HG03571 (cell line): ENCODE results near the gene NTRK3.
"Not testable (repeated sequence)": the region's sequence is repeated elsewhere in the genome, so short reads cannot be mapped to it uniquely, and the experiment has no call there.

Source experiments
- ATAC-seq: cut with Tn5 transposase; IDR thresholded peaks from one replicate; pipeline ENCODE4 v1.9.1; 2021; ENCODE audit not compliant: unreplicated experiment

The NTRK3 gene

DNA sequence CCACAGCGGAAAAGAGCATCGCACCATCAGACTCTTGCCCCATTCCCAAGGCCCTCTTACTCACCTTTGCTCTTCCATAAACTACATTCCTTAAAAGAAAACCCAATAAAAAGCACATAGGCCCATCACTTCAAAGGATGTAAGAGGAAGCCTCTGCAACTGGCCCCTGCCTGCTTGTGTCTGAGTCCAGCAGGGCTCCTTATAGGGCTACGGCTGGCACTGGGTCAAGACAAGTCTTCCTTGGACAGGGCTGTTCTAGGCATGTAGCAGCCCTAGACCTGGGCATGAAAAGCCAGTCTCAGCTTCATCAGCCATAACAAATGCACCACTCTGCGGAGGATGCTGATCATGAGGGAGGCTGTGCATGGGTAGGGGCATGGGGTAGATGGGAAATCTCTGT, 218.3 kb downstream of the NTRK3 start:
- ATAC-seq, result no peak

DNA sequence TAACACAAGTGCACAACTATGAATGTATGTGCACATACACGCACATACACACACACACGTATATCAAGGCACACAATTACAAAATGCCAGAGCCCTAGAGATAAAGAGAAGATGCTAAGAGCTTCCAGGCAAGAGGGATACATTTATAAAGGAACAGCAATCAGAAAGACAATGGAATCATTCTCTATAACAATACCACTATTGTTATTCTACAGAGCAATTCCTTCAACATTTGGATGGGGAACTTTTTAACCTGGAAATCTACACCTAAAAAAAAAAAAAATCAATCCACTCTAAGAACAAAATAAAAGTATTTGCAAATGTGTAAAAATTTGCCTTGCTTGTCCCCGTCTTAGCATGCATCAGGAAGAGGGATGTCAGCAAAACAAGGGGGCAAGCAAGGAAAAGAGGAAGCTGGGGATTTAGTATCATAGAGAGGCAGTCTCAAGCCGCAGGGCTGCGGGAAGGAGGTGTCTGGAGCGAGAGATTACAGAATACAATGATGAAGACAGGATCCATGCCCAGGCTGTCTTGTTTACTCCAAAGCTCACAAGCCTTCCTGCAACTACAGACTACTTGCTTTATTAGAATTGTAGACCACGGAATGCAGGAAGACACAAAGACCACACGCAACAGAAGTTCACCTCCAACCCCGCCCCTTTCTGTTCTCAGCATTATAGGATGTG, 220.2 kb downstream of the NTRK3 start:
- no peak for ATAC-seq

DNA sequence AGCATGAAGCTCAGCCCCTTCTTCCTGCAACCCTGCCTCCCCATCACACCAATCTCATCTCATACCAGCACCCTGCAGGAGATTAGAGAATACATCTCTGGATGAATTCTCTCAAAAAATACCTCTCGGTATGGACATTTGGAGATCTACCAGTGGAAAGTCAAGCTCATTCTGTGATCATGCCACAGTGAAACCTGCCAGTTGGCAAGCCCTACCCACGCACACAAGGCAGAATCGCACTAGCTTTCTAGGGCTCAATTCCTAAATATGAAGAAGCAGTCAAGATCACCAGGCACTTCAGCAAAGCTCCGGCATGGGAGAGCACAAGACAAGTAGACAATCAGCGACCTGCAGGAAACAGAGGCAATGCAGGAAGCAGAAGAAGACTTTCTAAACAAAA, 221.2 kb downstream of the NTRK3 start:
- no peak for ATAC-seq

DNA sequence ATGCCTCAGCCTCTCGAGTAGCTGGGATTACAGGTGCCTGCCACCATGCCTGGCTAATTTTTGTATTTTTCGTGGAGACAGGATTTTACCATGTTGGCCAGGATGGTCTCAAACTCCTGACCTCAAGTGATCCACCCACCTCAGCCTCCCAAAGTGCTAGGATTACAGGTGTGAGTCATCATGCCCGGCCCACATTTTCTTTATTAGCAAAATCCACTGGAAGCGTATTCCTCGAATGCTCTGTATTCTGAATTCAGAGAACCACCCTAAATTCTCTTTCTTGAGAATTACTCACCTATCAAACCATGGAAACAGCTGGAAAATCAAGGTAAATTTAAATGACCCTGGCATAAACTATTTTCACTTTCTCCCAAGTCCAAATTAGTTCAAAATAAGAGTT, 223.1 kb downstream of the NTRK3 start:
- ATAC-seq, result not testable (repeated sequence)

DNA sequence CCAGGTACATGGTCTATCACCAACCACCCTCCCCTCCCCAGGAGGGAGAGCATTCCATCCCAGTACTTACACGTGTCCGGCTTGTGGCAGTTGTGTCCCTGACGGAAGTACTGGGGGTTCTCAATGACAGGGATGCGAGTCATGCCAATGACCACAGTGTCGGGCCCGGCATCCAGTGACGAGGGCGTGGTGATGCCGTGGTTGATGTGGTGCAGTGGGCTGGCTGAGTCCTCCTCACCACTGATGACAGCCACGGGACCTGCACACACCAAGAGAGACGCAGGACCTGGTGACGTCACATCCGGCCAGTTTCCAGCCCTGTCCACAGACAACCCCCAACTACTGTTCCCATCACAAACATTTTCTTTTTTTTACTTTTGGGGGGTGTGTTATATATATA, 223.8 kb downstream of the NTRK3 start:
- ATAC-seq, result no peak

DNA sequence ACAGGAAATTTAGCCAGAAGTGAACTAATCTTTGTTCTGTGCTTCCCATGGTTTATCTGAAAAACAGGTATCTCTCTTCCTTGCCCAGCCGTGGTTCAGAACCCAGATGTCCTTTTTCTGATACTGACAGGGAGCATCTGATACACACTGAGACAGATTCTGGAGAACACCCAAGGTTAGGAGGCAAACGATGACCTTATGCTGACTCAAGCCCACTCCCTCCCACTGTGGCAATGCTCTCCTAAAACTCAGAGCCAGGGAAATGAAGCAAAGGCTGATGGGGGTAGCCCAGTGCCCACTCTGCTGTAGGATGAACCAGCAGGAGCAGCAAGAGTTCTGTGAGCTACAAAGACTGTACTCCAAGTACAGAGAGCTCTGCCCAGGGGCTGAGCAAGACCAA, 225.1 kb downstream of the NTRK3 start:
- ATAC-seq, result no peak

DNA sequence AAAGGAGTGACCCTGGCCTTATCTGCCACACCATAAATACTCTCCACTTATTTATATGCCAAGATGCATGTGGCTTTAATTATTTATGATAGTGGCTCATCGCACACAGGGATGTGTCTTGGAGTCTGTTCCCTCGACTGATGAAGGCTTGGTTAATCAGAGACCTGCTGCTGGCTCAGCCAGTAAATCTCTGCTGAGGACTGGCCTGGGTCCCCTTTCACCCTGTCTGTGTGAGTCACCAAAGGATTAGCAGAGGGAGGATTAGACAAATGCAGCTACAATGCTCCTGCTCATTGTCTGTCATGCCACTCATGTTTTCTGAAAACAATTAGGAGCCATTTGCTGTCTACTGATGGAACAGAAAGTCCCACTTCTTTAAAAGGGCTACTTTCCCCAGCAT, 226.8 kb downstream of the NTRK3 start:
- ATAC-seq, result no peak

DNA sequence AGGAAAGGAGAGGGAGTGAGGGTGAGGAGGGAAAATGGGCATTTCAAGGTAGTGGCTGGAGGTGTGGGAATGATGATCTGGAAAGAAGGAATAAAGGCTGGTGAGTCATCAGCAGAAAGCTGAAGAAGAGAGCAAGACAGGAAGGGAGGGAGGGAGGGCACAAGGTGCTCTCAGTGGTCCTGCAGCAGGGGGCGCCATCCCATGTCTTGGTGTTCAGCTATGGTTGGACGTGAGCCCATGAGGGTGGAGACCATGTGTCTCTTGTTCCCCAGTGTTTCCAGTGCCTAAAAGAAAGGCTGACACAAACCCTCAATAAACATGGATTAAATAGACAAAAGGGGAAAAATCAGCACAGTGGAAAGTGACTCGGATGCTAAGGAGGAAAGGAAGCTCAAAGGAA, 228.5 kb downstream of the NTRK3 start:
- ATAC-seq, result no peak

DNA sequence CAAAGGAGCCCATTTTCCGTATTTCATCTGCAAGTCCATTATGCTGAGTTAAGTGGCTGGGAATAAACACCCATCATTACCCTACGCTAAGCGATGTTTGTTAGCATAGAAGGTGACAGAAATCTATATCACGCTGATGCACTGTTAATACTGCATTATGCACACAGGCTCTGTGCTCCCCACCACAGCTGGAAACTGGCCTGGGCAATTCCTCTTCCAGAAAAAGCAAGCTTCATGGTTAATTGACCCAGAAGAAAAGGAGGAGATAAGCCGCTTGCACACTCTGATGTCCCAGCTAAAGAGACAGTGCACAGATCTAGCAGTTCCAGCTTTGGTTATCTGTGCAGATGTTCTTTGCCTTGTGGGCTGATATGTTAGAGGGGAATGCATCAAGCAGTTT, 232.6 kb downstream of the NTRK3 start:
- ATAC-seq, result no peak

DNA sequence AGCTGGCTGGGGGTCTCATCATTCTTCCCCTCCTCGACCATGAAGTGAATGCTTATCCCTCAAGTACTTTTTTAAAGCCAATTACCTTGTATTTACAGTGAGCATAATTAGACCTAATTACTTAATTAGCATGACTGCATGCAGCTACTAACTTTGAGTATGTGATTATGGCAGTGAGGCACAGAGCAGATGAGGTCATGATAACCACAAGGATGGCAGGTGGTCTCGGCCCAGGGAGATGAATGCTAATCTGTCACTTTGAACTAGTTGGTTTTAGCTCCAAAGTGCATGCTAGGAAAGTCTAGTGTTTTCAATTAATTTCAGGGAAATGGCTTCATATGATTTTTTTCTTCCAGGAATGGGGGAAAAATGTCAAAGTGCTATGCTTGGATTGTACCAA, 233.8 kb downstream of the NTRK3 start:
- no peak for ATAC-seq

DNA sequence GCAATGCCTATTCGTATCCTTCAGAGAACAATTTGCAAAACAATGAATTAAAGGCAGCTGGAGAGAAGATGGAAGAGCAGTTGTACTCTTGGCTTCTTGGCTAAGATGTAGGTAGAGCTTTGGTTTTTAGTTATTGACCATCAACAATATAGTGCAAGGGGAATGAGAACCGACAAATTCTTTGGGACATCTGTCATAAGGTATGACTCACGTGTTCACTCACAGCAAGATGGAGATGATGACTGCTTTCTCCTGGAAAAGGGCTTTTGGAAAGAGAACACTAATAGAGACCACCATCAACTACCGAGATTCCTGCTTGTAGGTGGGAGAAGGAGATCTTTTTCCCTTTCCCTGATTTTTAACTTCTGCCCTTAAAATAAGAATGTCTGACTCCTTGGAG, 234.9 kb downstream of the NTRK3 start:
- no peak for ATAC-seq

DNA sequence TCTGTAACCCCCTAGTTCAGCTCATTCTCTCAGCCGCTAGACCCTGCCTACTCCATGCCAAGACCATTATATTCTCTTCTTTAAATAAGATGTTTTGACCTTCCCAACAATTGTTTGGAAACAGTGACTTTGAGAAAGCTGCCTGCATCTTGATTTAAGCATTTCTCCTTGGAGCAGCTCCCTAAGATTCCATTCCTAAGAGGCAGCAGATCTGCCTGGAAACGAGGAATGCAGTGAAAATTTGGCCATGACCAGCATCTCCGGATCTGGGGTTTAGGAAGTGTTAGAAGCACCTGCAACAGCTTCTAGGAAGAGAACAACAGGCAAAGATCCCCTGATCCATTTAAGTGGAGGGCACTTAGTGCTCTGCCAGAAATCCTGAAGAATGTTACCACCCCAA, 235.7 kb downstream of the NTRK3 start:
- ATAC-seq, result no peak

DNA sequence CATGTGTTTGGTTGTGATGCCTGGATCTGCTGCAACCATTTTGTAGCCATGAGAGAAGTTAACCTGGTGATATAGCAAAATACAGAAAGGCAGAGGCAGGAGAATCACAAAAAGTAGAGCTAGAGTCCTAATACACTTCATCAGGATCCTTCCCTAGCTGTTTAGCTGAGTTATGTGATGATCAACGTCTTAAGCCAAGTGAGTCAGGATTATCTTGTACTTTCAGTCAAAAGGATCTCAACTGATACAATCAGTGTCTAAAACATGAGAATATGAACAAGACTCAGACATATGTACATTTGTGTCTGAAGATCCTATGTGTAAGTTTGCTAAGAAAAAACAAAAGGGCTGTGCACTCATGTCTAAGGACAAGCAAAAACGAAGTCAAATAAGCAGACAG, 236.9 kb downstream of the NTRK3 start:
- ATAC-seq, result no peak

DNA sequence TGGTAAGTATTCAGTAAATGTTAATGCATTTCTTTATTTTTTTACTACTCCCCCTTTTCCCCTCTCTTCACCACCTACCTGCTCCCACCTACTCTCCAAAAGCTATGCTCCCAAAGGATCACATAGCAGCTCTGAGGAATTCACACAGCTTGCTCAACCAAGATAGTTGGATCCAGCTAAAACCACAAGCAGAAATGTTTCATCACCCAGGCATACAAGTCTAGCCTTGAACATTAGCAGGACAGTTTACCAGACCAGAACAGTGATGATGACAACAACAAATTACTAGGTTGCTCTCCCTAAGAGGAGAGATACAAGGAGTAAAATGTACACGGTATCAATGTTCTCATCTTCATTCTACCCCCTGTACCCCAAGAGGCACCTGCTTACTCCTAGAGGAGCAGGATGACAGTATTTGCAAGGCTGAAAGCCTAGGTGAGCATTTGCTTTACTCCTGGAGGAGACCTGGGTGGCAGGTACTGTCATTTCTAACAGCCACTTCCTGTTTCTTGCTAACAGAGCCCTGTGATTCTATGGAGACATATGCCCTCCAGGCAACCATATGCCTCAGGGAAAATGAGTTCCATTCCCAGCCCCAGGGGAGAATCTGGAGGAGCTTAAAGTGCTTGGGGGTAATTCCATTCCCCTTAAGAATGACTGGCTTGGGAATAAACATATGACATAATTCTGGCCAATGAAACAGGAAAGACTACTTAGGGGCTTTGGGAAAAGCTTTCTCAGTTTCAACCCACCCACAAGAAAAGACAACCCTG, 237.5 kb downstream of the NTRK3 start:
- no peak for ATAC-seq

DNA sequence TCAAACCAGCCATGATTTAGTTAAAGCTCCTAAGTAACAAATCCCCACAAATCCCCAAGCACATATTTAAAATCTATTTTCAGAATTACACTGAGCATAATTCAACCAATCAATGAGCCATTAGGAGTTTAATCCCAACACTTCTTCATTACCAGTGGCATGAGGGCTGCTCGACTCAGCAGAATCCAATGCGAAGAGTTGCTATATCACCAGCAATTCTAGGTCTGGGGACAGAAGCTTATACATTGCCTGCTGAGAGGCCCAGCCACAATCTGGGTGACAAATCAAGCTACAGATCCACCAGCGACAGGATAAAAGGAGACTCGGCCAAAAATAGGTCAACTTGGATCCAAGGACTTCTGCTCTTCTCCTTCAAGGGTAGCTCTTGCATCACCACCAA, 238.8 kb downstream of the NTRK3 start:
- ATAC-seq, result no peak

DNA sequence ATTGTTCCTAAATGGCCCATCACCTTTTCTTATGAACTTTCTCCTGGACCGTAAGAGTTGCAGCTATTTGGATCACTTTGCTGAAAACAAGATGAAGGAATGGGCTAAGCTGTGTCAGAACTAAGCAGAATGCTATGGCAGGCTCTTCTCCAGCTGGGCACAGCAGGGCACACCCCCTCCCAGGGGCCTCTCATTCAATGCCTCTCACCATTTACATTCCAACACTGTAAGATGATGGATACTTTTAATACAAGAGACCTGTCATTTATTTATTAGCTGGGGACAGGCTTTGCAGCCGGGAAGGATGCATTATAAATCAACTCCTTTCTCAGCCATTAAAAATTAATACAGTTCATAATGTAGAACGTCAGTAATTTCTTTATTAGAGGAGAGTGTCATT, 240.1 kb downstream of the NTRK3 start:
- no peak for ATAC-seq

DNA sequence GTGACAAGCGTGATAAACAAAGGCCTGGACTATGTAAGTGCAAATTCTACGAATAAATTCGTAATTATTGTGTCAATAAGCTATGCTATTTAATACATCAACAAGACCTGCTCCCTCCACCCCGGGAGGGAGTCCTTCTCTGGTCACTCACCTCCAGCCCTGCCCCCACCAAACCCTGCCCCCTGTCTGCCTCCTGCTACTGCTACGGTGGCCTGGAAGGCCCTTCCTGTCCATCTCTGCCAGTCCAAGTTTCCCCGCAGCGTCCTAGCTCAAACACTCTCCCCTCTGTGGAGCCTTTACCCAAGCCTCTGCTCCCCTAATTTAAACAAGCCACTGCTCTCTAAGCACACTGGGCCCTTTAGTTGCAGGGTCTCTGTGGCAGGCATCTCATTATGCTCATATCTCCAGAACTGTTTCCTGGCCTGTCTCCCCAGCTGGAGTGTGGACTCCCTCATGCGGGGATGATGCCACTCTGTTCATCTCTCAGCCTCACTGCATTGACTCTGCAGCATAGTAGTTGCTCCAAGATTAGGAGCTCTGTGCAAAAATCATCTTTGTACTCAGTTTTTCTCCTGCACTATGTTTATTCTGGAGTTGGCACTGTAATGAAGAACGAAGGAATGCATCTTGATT, 241.2 kb downstream of the NTRK3 start:
- no peak for ATAC-seq

DNA sequence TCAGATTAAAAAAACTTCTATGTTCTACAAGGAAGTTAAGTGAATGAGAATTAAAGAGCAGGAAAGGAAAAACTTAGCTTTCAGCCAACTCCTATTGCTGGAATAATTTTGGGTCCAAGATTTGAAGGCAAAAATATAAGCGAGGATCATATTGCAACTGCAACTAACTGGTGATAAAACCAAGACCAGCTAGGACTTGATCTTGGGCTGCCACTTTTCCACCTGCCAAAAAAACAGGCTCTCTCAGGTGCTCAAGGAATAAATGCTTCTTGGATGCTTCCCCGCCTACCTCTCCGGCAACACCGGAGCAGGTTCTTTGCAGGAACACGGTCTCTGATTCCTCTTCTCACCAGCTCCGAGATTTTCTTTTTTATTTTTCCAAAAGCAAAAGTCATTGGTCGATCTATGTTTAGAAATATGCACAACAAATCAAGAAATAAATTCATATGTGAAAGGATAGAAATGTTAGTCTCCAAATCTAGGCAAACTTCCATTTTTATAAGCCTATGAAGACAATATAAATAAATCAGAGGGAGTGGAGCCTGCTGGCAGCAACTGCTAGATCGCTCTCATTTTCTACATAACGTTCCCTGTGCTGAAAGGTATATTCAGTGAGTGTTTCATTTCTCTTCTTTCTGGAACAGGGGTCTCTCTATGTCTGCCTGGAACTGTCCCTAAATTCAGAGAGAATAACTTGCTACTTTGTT, 241.9 kb downstream of the NTRK3 start:
- ATAC-seq, result no peak

DNA sequence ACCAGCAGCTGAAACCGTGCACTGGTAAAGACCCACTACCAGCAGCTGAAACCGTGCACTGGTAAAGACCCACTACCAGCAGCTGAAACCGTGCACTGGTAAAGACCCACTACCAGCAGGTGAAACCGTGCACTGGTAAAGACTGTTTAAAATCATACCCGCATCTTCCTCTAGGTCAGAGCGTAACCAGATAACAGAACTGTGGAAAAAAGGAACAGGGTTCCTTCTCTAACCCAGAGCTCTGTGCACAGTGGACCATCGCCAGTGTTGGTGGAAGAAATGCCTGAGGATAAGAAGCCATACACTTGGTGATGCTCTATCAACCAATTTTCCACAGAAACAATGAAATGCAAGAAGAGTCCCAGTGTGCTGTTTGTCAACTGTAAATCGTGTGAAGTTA, 243.4 kb downstream of the NTRK3 start:
- ATAC-seq, result no peak

DNA sequence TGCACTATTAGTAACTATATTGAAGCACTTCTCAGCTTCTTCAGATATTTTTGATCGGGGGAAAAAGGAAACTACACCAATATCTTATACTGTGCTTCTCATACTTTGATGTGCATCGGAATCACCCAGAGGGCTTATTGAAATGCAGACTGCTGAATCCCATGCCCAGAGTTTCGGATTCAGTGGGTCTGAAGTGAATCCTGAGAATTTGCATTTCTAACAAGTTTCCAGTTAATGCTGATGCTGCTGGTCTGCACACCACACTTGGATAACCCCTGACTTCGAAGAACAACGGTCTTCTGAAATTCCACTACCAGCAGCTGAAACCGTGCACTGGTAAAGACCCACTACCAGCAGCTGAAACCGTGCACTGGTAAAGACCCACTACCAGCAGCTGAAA, 243.9 kb downstream of the NTRK3 start:
- no peak for ATAC-seq

DNA sequence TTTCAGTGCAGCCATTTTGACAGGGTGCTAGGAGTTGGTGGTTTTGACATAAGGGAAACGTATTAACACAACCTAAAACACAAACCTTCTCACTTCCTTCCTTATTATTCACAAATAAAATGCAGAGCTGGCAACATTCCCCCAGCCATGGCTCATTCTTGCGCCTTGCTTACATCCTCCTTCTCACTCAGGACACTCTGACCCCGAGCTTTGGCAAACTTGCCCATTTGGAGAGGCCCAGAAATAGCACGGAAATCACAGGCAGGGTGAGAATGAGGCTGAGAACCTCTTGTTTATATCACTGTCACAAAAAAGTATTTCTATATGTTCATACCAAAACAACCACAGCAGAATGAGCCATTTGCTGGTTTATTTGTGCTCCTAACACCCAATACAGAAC, 244.3 kb downstream of the NTRK3 start:
- ATAC-seq, result no peak

DNA sequence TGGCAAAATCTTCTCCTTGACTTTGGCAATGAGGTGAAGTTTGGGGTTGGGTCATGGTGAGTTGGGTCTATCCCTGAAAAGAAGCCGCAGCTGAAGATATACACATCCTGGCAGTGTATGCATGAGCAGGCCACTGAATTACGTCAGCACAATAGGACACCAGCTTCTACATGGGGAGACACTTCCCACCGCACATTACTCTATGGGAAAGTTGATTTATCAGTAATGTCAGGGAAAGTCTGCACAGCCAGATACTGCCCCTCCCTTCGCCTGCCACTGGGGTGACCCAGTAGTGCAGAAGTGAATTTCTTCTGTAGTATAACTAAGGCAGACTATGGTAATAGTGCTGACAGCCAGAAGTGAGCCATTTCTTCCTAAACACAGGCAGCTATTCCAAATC, 245.0 kb downstream of the NTRK3 start:
- no peak for ATAC-seq
